NCI-H187 treated with DMSO at 0.1 percent for 48 hours (cell line): ENCODE data around the gene APOA1.
"Not testable (repeated sequence)": the region's sequence is repeated elsewhere in the genome, so short reads cannot be mapped to it uniquely, and the experiment has no call there.

ENCODE experiments used
- DNase-seq: peaks from one replicate; lab custom pipeline; 2025; lab: John Stamatoyannopoulos, UW

The APOA1 gene

GRCh38 chr11:116857936-116858335, 20.5 kb upstream of the APOA1 start:
- no peak for DNase-seq

GRCh38 chr11:116857316-116857715, 19.9 kb upstream of the APOA1 start:
- DNase-seq = no peak

GRCh38 chr11:116856423-116856822, 19.0 kb upstream of the APOA1 start:
- no peak for DNase-seq

GRCh38 chr11:116855413-116855812, 18.0 kb upstream of the APOA1 start:
- no peak for DNase-seq

- no peak for DNase-seq
Observed at GRCh38 chr11:116853461-116854073, 16.1 kb upstream of the APOA1 start.

GRCh38 chr11:116852261-116853031, 15.0 kb upstream of the APOA1 start:
- no peak for DNase-seq

GRCh38 chr11:116851626-116852025, 14.2 kb upstream of the APOA1 start:
- DNase-seq = no peak

- DNase-seq = no peak
Observed at GRCh38 chr11:116849486-116849885, 12.1 kb upstream of the APOA1 start.

GRCh38 chr11:116849060-116849459, 11.6 kb upstream of the APOA1 start:
- DNase-seq = no peak

GRCh38 chr11:116847612-116848011, 10.2 kb upstream of the APOA1 start:
- no peak for DNase-seq

- DNase-seq = no peak
Observed at GRCh38 chr11:116844722-116845121, 7.3 kb upstream of the APOA1 start.

- DNase-seq = no peak
Observed at GRCh38 chr11:116843661-116844060, 6.2 kb upstream of the APOA1 start.

- DNase-seq = no peak
Observed at GRCh38 chr11:116842909-116843308, 5.5 kb upstream of the APOA1 start.

- DNase-seq = no peak
Observed at GRCh38 chr11:116842117-116842516, 4.7 kb upstream of the APOA1 start.

- DNase-seq = no peak
Observed at GRCh38 chr11:116840746-116841296, 3.4 kb upstream of the APOA1 start.

GRCh38 chr11:116840224-116840745, 2.9 kb upstream of the APOA1 start:
- no peak for DNase-seq

- no peak for DNase-seq
Observed at GRCh38 chr11:116838321-116839084, 1.1 kb upstream of the APOA1 start.

GRCh38 chr11:116836632-116836991, 810 bp downstream of the APOA1 start:
- DNase-seq = no peak

GRCh38 chr11:116835791-116836631, 1.4 kb downstream of the APOA1 start:
- peak; percentile 3 for DNase-seq

GRCh38 chr11:116835042-116835772, 2.2 kb downstream of the APOA1 start:
- no peak for DNase-seq

GRCh38 chr11:116834535-116835041, 2.8 kb downstream of the APOA1 start:
- DNase-seq = not testable (repeated sequence)
